Suppressor macrophage treated with lipopolysaccharide for 1 hour (primary cell): Measurements from ENCODE around the gene NQO1.

Experiments
- DNase-seq, 3 donors: peaks; one replicate each; pipeline ENCODE4 v3.0.0-alpha.2; 2020 to 2022

NQO1 gene

DNA sequence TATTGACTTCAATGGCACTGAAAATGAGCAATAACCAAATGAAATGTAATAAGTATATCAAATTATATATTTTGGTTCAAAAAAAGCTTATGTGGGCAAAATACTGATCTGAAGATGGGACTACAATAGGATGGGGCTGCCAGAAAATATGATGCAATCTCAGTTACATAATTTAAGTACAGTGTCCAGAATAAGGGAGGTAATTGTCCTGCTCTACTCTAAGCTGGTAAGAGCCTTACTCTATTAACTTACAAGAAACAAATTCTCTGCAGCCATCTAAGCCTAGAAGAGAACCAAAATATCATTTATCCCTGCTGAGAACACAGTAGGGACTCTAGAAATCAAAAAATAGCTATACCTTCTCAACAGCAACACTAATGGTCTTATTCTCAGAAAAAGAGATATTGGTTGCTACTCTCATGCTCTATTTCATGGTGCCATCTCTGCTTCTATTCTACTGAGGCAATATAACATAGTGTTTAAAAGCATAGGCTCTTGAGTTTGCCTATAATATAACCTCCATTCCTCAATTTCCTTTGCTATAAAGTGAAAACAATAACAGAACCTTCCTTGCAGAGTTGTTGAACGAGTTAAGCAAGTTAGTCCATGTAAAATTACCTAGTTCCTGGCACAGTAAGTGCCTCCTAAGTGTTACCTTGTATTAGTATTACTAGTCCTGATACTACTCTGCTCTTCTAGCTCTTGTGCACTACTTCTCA lies 19.9 kb downstream of the NQO1 start:
- DNase-seq, result peak in 1 of 3 donors; percentile 18

DNA sequence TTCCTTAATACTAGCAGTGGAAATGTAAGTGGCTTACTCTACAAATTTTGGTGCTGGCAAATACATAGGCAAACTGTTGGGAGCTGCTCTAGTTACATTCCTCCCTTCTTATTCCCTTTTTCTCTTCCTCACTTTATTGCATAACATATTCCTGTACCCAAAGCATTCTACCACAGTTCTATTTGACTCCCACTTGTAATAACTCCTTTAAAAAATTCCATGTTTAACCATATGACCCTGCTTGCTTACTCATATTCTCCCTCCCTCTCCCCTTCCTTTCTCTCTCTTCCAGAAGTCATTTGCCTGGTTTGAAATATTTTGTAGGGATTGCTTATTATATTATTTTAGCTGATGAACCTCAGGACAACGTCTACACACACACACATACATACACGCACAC lies 22.7 kb downstream of the NQO1 start:
- no peak for DNase-seq

DNA sequence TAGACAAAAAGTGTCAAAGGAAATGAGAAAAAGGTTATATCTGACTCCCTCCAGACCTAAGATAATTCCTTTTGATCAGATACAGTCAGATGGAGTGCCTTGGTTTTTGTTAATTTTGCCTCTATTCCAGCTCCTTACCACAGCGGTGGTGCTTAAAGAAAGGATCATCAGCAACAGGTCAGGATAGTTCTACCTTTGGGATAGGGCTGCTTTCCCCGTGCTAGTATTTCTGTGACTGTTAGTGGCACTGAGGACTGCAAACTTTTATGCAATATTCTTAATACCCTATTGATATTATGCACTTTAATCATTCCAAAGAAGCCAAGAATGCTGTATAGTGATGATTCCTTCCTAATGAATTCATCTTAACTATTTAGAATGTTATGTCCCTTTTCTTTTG lies 24.5 kb downstream of the NQO1 start:
- no peak for DNase-seq

DNA sequence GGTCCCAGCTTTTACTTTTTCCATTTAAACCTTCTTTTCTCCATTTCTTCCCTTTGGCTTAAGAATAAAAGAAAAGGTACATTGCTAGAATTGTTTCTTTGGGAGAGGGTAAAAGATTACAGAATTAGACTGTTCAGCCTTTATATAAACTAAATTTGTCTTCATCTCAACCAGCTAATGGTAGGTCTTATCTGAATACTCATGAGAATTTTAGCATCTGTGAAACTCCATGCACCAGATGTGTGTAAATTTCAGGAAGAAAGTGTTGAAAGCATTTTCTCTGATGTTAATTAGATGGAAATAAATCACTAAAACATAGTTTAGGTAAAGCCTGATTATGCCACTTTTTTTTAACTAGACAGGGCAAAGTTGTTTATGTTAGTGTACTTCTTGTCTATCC lies 24.9 kb downstream of the NQO1 start:
- no peak for DNase-seq

DNA sequence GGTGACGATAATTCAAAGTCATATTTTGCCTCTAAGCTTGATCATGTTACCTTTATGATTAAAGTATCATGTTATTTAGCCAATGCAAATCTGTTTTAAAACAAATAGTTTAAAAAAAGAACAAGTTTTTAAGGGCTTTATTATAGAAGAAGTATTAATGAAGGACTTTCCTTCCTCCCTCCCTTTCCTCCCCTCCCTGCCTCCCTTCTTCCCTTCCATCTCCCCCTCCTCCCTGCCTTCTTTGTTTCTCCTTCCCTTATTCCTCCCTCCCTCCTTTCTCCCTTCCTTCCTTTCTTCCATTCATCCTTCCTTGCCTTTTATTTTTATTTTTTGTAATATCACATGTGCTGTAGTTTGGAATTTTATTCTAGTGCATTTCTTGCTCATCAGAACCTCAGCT lies 26.4 kb downstream of the NQO1 start:
- DNase-seq, result no peak

DNA sequence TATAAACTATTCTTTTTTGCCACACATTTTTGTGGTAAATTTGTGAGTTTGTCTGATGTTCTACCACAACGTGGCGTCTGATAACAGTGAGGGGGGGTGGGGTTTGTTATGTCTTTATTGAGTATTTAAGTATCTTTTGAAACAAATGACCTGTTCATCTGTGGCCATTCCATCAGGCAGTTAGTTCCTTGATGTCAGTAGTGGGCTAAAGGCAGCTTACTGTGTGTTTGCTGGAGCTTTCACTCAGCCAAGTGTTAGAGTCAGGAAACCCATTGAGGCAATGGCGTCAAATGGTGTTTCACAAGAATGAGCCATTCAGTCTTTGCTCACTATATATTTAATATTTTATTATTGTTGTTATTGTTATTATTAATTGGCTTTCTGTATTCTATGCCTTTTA lies 28.0 kb downstream of the NQO1 start:
- no peak for DNase-seq

DNA sequence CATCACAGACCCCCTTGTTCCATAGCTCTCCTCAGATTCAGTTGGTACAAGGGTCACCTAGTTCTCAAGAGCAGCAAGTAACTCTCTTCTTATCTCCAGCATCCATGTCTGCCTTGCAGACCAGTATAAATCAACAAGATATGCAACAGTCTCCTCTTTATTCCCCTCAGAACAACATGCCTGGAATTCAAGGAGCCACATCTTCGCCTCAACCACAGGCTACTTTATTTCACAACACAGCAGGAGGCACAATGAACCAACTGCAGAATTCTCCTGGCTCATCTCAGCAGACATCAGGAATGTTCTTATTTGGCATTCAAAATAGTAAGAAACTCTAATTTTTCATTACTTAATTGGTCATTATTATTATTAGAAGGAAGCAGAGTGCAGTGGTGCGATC lies 32.4 kb downstream of the NQO1 start:
- DNase-seq, result no peak

DNA sequence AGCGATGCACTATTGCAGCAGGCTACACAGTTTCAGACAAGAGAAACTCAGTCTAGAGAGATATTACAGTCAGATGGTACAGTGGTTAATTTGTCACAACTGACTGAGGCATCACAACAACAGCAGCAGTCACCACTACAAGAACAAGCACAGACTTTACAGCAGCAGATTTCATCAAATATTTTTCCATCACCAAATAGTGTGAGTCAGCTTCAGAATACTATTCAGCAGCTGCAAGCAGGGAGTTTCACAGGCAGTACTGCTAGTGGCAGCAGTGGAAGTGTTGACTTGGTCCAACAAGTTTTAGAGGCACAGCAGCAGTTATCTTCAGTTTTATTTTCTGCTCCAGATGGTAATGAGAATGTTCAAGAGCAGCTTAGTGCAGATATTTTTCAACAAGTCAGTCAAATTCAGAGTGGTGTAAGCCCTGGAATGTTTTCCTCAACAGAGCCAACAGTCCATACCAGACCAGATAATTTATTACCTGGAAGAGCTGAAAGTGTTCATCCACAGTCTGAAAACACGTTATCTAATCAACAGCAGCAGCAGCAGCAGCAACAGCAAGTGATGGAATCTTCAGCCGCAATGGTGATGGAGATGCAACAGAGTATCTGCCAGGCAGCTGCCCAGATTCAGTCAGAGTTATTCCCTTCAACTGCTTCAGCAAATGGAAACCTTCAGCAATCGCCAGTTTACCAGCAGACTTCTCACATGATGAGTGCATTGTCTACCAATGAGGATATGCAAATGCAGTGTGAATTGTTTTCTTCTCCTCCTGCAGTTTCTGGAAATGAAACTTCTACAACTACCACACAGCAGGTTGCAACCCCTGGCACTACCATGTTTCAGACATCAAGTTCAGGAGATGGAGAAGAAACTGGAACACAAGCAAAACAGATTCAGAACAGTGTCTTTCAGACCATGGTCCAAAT lies 34.1 kb downstream of the NQO1 start:
- peak in 2 of 3 donors; percentile 20 to 27 for DNase-seq

DNA sequence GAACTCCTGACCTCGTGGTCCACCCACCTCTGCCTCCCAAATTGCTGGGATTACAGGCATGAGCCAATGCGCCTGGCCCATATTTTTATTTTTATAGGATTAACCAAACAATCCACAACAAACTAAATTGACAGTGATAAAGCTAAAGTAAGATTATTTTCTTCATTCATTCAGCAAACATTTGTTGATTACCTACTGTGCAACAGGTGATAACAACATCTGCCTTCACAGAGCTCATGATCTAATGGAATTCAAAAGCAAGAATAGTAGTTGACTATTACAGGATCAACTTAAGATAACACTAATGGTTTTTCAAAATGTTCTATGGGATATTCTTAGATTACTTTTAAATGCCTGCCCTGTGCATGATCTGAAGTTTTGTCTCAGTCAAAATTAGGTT lies 37.8 kb downstream of the NQO1 start:
- DNase-seq, result no peak

DNA sequence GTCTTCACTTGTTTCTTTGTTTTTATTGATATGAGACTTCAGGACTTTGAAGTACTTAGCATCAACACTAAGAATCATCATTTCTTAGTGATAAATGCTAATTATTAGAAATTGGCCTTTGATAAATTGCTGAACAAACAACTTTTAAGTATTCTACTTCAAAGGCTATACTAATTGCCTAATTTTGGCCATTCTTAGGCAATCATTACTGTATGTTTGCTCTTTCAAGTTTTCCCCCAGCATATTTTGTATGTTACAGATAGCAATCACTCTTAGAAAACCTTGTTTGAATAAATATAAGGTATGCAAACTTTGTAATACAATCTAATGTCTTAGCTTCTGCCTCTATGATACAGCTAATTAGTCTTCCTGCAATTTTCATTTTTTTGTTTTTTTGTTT lies 46.0 kb downstream of the NQO1 start:
- no peak for DNase-seq

DNA sequence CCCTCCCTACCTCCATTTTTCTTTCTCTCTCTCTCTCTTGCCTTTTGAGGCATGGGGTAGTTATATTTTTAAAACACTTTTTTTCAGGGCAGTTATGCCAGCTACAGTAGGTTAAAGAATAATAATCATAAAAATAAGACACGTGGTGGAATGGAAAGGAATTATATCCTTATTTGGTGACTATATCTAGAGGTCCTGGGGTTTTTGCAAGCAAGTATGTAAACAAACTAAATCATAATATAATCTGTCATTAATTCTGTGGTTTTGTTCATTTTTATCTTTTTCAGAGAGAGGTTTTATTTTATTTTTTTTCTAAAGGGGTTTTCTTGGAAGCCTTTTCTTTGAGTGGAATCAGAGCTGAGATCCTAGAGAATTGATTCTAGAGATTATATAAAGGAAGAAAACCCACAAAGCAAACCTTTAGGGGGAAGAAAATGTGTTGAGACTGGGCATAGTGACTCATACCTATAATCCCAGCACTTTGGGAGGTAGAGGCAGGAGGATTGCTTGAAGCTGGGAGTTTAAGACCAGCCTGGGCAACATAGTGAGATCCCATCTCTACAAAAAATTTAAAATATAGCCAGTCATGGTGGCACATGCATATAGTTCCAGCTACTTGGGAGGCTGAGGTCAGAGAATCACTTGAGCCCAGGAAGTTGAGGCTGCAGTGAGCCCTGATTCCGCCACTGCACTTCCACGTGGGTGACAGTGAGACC lies 53.2 kb downstream of the NQO1 start:
- no peak for DNase-seq

DNA sequence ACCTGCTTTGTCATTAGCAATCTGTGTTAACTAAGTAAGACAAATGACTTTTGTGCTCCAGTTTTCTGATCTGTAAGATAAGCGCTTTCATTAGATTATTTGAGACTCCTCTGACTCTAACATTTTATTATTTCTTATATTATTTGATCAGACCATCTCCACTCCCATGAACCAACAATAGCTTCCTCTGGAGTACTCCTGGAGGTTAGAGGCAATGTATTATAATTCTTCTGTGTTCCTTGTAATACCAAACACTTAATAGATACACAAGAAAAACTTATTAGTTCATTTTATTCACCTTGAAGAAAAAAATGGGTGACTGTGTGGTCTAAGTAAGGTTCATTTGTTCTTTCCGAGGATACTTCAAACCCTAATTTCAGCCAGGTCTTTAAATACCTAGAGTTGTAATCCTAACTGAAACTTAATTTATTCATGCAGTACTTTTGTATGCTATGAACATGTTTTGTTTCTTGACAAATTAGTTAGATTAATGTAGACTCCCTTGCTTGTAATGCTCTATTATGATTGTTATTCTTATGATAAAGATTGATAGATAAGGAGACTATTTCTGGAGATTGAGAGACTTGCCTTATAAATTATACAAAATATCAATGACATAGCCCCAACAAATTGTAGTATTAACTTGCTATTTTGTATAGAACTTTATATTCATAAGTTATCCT lies 53.9 kb downstream of the NQO1 start:
- no peak for DNase-seq

DNA sequence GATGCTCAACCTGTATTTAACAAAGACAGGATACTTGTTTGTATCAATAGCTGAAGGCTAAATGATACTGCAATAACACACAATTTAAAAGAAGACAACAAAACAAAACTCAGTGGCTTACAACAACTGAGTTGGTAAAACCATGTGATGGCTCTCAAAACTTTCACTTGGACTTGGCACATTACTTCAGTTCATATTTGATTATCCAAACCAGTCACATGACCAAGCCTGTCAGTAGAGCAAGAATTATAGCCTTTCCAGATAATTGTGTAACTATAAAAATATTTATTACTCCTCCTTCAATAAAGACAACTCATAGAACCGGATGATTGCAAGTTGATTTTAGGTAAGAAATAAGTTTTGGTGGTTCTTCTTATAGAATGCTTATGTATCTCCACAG lies 56.8 kb downstream of the NQO1 start:
- DNase-seq, result no peak

DNA sequence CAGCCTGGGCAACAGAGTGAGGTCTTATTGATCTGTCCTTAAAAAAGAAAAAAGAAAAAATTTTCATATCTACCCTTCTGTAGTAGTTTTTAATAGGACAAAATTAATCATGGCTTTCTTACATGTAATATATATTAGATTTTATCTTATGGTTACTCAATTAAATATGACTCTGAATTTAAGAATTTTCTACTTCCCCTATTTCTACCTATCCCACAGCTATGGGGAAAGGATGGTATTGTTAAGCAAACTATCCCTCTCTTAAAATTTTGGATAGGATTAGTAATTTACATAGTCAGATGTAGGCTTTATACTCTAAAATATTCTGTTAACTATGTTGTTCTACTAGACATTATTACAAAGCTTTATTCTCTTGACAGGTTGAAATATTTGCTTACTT lies 62.5 kb downstream of the NQO1 start:
- DNase-seq, result peak in 1 of 3 donors; percentile 62

DNA sequence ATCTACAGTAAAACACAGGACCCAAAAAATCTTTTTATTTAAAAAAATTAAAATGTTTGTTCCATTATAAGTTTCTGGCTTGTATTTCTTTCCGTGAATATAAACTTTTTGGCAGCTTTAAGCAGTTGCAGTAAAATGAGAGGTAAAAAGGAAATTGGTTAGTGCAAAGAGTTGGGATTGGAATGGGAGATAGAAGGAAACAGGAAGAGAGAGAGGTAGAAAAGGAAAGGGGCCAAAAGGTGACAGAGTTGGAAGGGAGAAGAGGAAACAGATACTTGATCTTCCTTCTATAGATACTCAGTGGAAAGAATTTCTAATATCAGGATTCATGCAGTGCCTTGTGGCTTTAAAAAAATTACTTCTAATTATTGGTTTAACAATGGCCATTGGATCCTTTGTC lies 63.5 kb downstream of the NQO1 start:
- no peak for DNase-seq

DNA sequence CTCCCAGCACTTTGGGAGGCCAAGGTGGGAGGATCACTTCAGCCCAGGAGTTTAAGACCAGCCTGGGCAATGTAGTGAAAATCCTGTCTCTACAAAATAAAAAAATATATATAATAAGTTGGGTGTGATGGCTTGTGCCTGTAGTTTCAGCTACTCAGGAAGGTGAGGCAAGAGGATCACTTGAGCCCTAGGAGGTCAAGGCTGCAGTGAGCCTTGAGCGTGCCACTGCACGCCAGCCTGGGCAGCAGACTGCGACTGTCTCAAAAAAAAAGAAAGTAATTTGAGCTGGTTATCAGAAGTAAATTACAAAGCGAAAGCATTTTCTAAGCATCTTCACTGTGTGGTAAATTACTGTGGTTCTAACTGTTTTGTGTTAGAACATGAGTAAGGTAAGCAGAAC lies 66.2 kb downstream of the NQO1 start:
- DNase-seq, result no peak
